ENCODE data around the gene IRX4.

DNA sequence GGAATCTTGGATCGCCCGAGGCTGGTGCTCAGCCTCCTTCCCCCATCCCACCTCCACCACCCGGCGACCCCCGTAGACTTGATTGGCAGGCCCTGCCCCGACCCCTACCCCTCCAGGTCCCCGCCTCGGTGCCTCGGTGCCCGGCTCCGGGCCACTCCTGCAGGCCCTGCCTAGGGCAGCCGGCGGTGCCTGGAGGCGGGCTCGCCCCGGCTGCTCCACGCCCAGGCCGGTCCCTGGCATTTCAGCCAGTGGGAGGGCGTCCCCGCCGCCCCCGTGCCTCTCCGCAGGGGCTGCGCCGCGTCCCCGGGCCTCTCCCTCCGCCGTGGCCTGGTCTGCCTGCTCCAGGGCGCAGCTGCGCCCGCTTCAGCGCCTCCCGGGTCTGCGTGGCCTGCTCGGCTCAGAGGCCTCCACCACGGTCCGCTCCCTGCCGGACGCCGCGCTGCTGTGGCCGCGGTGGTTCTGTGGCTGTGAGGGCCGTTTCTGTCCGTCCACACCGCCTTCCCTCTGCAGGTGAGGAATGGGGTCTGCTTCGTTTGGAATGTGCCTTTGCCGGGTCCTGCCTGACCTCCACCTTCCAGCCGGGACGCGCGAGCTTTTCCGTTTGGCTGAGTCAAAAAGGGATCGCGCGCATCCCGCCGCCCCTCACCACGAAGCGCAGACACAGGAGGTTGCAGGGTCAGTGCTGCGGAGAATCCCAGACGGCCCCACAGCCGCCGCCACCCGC lies 48.3 kb upstream of the IRX4 start:
- TF ChIP-seq, protein P1, sequence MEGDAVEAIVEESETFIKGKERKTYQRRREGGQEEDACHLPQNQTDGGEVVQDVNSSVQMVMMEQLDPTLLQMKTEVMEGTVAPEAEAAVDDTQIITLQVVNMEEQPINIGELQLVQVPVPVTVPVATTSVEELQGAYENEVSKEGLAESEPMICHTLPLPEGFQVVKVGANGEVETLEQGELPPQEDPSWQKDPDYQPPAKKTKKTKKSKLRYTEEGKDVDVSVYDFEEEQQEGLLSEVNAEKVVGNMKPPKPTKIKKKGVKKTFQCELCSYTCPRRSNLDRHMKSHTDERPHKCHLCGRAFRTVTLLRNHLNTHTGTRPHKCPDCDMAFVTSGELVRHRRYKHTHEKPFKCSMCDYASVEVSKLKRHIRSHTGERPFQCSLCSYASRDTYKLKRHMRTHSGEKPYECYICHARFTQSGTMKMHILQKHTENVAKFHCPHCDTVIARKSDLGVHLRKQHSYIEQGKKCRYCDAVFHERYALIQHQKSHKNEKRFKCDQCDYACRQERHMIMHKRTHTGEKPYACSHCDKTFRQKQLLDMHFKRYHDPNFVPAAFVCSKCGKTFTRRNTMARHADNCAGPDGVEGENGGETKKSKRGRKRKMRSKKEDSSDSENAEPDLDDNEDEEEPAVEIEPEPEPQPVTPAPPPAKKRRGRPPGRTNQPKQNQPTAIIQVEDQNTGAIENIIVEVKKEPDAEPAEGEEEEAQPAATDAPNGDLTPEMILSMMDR (IDR thresholded peaks at IDR 0.05; ENCODE audit: low read length): no peak
- TF ChIP-seq EZH2 (optimal IDR thresholded peaks at IDR 0.05; ENCODE audit: low read depth, low read length) (no peak), EZH2phosphoT487 (IDR thresholded peaks at IDR 0.05; ENCODE audit: low read length) (no peak)

Data from MM.1S (cell line).